ENCODE results near the gene BRD4.

GRCh38 chr19:15243236-15243957, 88.9 kb downstream of the BRD4 start:
- TF ChIP-seq, protein P1, sequence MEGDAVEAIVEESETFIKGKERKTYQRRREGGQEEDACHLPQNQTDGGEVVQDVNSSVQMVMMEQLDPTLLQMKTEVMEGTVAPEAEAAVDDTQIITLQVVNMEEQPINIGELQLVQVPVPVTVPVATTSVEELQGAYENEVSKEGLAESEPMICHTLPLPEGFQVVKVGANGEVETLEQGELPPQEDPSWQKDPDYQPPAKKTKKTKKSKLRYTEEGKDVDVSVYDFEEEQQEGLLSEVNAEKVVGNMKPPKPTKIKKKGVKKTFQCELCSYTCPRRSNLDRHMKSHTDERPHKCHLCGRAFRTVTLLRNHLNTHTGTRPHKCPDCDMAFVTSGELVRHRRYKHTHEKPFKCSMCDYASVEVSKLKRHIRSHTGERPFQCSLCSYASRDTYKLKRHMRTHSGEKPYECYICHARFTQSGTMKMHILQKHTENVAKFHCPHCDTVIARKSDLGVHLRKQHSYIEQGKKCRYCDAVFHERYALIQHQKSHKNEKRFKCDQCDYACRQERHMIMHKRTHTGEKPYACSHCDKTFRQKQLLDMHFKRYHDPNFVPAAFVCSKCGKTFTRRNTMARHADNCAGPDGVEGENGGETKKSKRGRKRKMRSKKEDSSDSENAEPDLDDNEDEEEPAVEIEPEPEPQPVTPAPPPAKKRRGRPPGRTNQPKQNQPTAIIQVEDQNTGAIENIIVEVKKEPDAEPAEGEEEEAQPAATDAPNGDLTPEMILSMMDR (conservative IDR thresholded peaks at IDR 0.05; ENCODE audit: low read length), result no peak
- no peak for TF ChIP-seq EZH2phosphoT487 (IDR thresholded peaks at IDR 0.05; ENCODE audit: borderline replicate concordance, low read depth, low read length)

All from OCI-LY7 (cell line).